Activated CD8-positive, alpha-beta memory T cell treated with anti-CD3 and anti-CD28 coated beads, Interleukin-2, amount 10 ng/mL, durations not matched to agents 7 days and 5 days (primary cell): ENCODE results near the gene C16orf74. TPM values are rescaled to one million over a fixed set of nuclear protein-coding genes. Genes with fewer than 3 reads are reported as not detected.

Experiments used
- ATAC-seq: fragments of 150-1000 bp; cut with Tn5 transposase; one replicate; pipeline ENCODE4 v1.10.0; 2021; ENCODE audit warnings: moderate library complexity
- CTCF ChIA-PET: fragments of 350-600 bp; sonication (Branson Sonifier 250); formaldehyde crosslinking; loops from one replicate; lab custom pipeline; 2021; ENCODE audit warnings: antibody characterized with exemption; lab: Charles Lee
- DNase-seq: peaks from one replicate; pipeline ENCODE4 v3.0.0-alpha.2; 2020
- H3K27ac Mint-ChIP-seq: one replicate; pipeline ENCODE4 v1.8.0; 2021; ENCODE audit warnings: mild to moderate bottlenecking, mixed read lengths
- H3K27me3 Mint-ChIP-seq: one replicate; pipeline ENCODE4 v1.8.0; 2021; ENCODE audit warnings: mixed read lengths
- H3K36me3 Mint-ChIP-seq: one replicate; pipeline ENCODE4 v1.8.0; 2021; ENCODE audit warnings: mild to moderate bottlenecking, mixed read lengths
- H3K4me1 Mint-ChIP-seq: one replicate; pipeline ENCODE4 v1.8.0; 2021; ENCODE audit warnings: mixed read lengths
- H3K4me3 Mint-ChIP-seq: one replicate; pipeline ENCODE4 v1.8.0; 2021; ENCODE audit warnings: mild to moderate bottlenecking, moderate library complexity, mixed read lengths
- H3K9me3 Mint-ChIP-seq: one replicate; pipeline ENCODE4 v1.8.0; 2022; ENCODE audit warnings: low read depth, mixed read lengths
- total RNA-seq, 2 experiments: library from RNA; stranded (reverse); gene quantifications; one replicate each; pipeline ENCODE4 v1.2.3, GENCODE V29; 2021

Gene C16orf74
- under 1 TPM; 0.23 to 0.41 TPM for total RNA-seq

DNA sequence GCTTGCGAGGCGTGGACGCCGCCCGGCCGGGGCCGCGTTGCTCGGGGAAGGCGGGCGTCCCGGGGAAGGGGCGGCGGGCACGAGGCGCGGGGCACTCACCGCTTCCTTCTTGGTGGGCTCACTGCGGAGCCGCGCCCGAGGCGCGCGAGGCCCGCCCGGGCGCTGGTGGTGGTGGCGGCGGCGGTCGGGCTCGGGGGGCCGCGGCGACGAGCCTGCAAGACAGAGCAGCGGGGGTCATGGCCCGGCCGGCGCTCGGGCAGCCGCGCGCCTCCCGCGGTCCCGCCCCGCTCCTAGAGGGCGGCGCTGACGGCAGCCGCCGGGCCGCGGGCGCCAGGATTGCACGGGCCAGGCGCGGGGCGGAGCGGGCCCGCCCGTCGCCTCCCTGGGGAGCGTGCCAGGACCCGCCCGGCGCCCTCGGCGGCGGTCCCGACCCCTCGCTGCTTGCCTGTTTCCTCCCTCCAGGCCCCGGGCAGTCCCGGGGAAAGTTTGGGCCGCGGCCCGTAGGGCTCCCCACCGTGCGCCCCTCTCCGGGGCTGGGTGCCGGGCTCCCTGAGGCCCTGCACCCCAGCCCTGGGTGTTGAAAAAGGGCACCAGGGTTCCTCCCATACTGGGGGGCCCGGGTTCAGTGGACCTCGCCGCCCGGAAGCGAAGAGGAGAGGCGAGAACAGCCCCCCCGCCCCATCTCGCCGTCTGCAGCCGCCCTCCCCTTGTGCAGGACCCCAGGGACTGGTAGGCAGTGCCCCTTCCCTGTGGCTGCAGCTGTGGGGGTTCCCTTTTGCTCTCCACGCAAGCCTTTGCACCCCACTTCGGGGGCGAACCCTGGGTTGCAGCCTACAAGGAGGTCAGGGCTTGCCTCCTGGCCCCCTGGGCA lies at the start of gene C16orf74:
C16orf74 (minus strand) TSS at position 270 of the 871 bp plus-strand sequence. CDS start 15,879 bp downstream, outside the sequence.
- H3K9me3 Mint-ChIP-seq: no peaks in the 10 kb centered on the region
- peak; percentile 84 for ATAC-seq
- peaks cover 20% of the 10 kb centered on the region for H3K4me1 Mint-ChIP-seq
- no peak within 1 kb of the TSS for H3K27ac Mint-ChIP-seq
- DNase-seq: no peak
- peak within 1 kb of the TSS; percentile 57 for H3K4me3 Mint-ChIP-seq
- peaks cover 53% of the 10 kb centered on the region for H3K27me3 Mint-ChIP-seq
- CTCF ChIA-PET: interaction anchor here (1.0 to 1.5 kb wide), 3 partner anchors 8 to 135 kb away, joined by 3 read pairs; no protein-coding TSS in a partner anchor
- H3K36me3 Mint-ChIP-seq: no peaks in the 10 kb centered on the region

DNA sequence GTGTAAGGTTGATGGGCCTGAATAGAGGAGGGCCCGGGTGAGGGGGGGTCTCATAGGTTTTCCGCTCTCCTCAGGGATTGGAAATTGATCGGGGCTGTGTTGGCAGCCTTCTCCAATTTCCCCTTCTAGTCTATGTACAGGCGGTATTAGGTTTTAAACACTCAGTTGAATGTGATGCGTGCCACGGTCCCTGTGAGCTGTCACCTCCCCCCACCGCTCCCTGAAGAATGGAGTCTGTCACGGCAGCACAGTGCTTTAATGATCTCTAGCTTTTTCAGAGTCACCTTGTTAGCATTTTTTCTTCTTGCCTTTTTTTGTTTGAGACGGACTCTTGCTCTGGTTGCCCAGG lies 49.4 kb upstream of the C16orf74 start:
- CTCF ChIA-PET: interaction anchor here (1.4 to 1.9 kb wide), 3 partner anchors 187 to 245 kb away, joined by 4 to 9 read pairs (median 6); no protein-coding TSS in a partner anchor
- Mint-ChIP-seq H3K27ac (peak overlapping the region; percentile 84), H3K4me1 (peaks cover 53% of the 10 kb centered on the region), H3K36me3 (peaks cover 43% of the 10 kb centered on the region), H3K9me3 (no peaks in the 10 kb centered on the region), H3K27me3 (no peaks in the 10 kb centered on the region), H3K4me3 (peak overlapping the region; percentile 86)
- no peak for DNase-seq
- ATAC-seq: no peak

DNA sequence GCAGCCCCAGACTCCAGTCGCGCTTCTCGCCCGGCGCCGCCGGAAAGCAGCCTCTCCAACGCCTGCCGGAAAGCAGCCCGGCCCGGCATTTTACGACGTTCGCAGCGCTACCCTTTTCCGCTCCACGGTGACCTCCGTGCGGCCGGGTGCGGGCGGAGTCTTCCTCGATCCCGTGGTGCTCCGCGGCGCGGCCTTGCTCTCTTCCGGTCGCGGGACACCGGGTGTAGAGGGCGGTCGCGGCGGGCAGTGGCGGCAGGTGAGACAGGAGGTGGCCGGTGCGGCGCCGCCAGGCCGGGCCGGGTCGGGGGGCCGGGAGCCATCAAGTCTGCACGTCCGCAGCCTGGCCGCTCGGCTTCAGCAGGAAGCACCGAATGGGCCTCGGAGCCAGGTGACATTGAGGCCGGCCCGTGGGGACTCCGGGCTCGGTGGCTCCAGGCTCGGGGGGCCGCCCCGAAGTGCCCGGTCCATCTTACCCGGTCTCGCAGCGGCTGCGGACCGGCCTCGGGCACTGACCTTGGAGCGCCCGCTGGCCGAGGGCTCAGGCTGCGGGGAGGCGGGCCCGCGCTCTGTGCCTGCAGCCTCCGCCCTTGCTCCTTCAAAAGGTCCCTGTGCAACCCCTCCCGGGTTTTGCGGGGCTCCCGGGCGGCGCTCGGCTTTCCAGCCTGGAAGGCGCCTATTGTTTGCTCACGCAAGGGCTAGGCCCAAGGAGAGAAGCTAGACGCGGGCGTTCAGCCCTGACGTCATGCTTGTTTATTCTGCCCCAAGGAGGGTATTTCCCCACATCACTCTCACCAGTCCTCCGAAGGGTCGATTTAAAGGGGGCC lies 48.8 kb upstream of the C16orf74 start, which contains the start of the genes COX4I1 and EMC8:
COX4I1 (plus strand) TSS at position 199 of the 824 bp plus-strand sequence. CDS start 1,511 bp downstream, outside the sequence.
EMC8 (minus strand) TSS at position 48 of the 824 bp plus-strand sequence. CDS start 249 bp downstream, outside the sequence.
- H3K9me3 Mint-ChIP-seq: no peaks in the 10 kb centered on the region
- peak within 1 kb of the TSS; percentile 86 for H3K4me3 Mint-ChIP-seq
- H3K36me3 Mint-ChIP-seq: peaks cover 40% of the 10 kb centered on the region
- H3K4me1 Mint-ChIP-seq: peaks cover 53% of the 10 kb centered on the region
- ATAC-seq: peak; percentile 92
- DNase-seq: peak; percentile 96
- peak within 1 kb of the TSS; percentile 86 for H3K27ac Mint-ChIP-seq
- H3K27me3 Mint-ChIP-seq: no peaks in the 10 kb centered on the region
- CTCF ChIA-PET: interaction anchor here (1.4 to 1.9 kb wide), 2 partner anchors 187 to 216 kb away, joined by 4 to 9 read pairs; no protein-coding TSS in a partner anchor

DNA sequence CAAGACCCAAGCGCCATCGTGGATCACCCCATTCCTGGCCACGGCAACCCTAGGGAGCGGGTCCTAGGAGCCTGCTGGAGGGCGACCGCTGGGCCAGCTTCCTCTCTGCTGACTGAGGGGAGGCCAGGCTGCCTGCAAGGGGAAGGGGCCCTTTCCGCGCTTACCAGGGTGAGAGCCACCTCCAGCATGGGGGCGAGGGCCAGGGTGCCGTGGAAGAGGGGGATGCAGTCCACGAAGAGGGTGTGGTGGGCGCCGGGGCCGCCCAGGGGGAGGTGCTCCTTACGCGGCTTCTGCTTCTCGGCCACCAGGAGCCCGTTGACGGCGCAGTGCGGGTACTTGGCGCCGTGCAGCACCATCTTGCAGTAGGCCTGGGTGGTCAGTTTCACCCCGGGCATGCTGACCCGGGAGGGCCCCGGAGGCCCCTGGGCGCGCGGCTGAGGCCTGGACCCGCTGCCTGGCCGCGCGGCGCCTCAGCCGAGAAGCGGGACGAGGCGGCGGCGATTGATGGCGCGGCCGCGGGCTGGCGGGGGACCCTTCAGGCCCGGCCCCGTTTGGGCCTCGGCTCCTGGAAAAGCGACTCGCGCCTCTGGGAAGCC lies 48.1 kb upstream of the C16orf74 start:
- H3K27ac Mint-ChIP-seq: peak overlapping the region; percentile 86
- peak overlapping the region; percentile 86 for H3K4me3 Mint-ChIP-seq
- ATAC-seq (peak; percentile 64), DNase-seq (peak; percentile 63)
- peaks cover 39% of the 10 kb centered on the region for H3K36me3 Mint-ChIP-seq
- no peaks in the 10 kb centered on the region for H3K27me3 Mint-ChIP-seq
- peaks cover 52% of the 10 kb centered on the region for H3K4me1 Mint-ChIP-seq
- CTCF ChIA-PET: interaction anchor here (0.7 to 1.8 kb wide), 2 partner anchors 20 to 23 kb away, joined by 3 to 6 read pairs; no protein-coding TSS in a partner anchor
- H3K9me3 Mint-ChIP-seq: no peaks in the 10 kb centered on the region

DNA sequence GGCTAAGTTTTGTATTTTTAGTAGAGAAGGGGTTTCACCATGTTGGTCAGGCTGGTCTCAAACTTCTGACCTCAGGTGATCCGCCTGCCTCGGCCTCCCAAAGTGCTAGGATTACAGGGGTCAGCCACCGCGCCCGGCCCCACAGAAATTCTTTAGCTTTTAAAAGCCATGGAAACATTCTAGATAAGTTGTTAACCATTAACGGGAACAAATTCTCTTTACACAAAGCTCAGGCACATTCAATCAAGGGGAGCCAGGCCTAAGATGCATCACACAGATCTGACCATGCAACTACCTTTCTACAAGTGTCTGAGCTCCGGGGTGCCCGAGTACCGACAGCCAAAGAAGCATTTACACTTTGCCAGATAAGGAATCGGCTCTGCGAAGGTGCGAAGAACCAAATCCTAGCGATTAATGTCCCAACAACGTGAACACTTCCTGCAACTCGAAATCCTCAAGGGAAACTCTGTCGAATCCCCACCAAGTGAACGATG lies 47.4 kb upstream of the C16orf74 start:
- peaks cover 49% of the 10 kb centered on the region for H3K4me1 Mint-ChIP-seq

DNA sequence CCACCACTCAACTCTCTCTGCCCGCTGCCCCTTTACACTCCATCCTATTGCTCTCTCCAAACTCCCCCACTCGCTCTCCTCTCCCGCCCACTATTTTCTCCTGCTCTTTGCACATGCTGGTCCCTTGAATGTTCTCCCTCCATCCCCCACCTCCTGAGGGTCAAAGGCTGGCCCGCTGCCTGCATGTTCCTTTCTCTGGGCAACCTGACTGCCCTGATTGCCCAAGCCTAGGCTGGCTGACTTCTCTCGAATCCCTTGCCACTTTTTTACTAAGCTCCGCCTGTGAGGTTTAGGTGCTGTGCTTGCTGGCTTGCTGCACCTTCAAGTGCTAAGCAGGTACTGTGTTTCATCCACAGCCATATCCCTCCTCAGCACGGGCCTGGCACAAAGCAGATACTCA lies 45.7 kb upstream of the C16orf74 start:
- Mint-ChIP-seq H3K4me3 (no peak overlapping the region), H3K27me3 (no peaks in the 10 kb centered on the region), H3K27ac (no peak overlapping the region), H3K9me3 (no peaks in the 10 kb centered on the region), H3K36me3 (peaks cover 35% of the 10 kb centered on the region), H3K4me1 (peaks cover 45% of the 10 kb centered on the region)
- no peak for DNase-seq
- CTCF ChIA-PET: interaction anchor here (1.3 to 1.5 kb wide), 2 partner anchors 25 to 682 kb away, joined by 3 to 5 read pairs; no protein-coding TSS in a partner anchor
- no peak for ATAC-seq

More for the DNA sequence above, 47.4 kb upstream of the C16orf74 start:
- DNase-seq (no peak), ATAC-seq (no peak)
- Mint-ChIP-seq H3K36me3 (peaks cover 34% of the 10 kb centered on the region), H3K27ac (peak overlapping the region; percentile 75), H3K9me3 (no peaks in the 10 kb centered on the region), H3K4me3 (peak overlapping the region; percentile 86), H3K27me3 (no peaks in the 10 kb centered on the region)
- CTCF ChIA-PET: interaction anchor here (0.7 to 1.8 kb wide), 3 partner anchors 21 to 23 kb away, joined by 3 to 6 read pairs (median 5); no protein-coding TSS in a partner anchor

DNA sequence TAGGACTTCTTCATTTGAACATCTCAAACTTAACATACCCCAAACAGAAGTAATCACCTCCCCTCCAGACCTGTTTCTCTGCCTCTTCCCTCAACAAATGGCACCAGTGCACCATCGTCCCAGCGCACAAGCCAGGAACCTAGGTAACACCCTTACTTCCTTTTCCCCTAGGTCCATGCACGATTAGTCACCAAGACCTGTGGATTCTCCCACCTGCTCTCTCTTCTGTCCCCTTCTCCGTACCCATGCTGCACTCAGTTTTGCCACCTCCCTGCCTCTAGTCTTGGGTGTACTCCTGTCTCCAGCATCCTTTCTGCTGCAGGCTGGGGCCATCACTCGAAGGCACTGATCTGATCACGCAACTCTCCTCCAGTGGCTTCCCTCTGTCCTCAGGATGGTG lies 45.3 kb upstream of the C16orf74 start:
- Mint-ChIP-seq H3K27me3 (no peaks in the 10 kb centered on the region), H3K9me3 (no peaks in the 10 kb centered on the region), H3K4me3 (no peak overlapping the region), H3K36me3 (peaks cover 36% of the 10 kb centered on the region), H3K4me1 (peaks cover 42% of the 10 kb centered on the region), H3K27ac (no peak overlapping the region)
- CTCF ChIA-PET: no interaction called here
- ATAC-seq (no peak), DNase-seq (no peak)

DNA sequence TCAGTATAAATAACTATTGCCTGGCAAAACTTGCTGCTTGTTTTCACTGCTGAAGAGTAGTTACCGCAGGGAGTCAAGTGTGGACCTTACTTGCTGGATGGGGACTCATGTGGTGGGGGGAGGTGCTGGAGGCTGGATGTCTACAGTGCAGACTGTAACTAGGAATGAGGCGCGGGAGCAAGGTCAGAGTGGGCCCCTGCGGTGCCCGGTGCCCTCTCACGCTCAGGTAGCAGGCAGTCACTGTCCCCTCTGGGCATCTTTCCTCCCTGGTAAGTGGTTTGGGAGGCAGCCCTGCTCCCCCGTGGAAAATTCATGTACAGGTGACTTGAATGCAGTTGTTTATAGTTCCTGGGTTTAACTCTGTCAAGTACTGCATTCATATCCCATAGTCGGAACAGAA lies 43.8 kb upstream of the C16orf74 start:
- Mint-ChIP-seq H3K36me3 (peaks cover 32% of the 10 kb centered on the region), H3K27ac (no peak overlapping the region), H3K9me3 (no peaks in the 10 kb centered on the region), H3K4me3 (no peak overlapping the region), H3K4me1 (peaks cover 35% of the 10 kb centered on the region), H3K27me3 (no peaks in the 10 kb centered on the region)
- ATAC-seq (no peak), DNase-seq (no peak)
- CTCF ChIA-PET: no interaction called here

DNA sequence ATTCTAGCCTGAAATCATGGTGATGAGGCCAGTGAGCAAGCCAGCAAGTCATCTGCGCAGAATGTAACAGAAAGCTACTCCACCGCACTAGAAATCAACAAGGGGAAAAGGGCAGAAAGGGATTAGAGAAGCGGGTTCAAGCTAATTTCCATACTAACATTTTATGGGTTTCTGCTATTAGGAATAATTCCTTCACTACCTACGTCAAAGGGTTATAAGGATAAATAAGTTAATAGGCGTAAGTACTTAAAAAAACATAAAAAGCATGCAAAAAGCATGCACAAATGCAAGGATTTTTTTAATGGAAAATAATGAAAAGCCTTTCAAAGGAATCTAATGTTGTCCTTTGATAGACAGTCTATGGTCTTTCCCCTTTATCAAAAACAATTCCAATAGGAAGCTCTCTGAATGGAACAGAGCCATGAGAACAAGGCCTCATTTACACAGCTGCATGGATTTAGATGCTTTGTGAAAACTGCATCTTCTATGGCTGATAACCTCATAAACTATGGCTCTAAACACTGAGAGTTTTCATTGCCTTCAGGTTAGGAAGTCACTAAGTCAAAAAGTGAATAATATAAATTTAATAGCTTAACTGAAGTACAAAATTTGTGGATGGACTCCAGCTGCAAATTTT lies 42.9 kb upstream of the C16orf74 start:
- CTCF ChIA-PET: interaction anchor here (1.2 kb wide), 1 partner anchor 37 kb away, joined by 3 read pairs; no protein-coding TSS in a partner anchor
- no peak overlapping the region for H3K27ac Mint-ChIP-seq
- H3K4me1 Mint-ChIP-seq: peaks cover 36% of the 10 kb centered on the region
- no peaks in the 10 kb centered on the region for H3K27me3 Mint-ChIP-seq
- H3K9me3 Mint-ChIP-seq: no peaks in the 10 kb centered on the region
- no peak overlapping the region for H3K4me3 Mint-ChIP-seq
- peaks cover 35% of the 10 kb centered on the region for H3K36me3 Mint-ChIP-seq
- DNase-seq: no peak
- no peak for ATAC-seq

DNA sequence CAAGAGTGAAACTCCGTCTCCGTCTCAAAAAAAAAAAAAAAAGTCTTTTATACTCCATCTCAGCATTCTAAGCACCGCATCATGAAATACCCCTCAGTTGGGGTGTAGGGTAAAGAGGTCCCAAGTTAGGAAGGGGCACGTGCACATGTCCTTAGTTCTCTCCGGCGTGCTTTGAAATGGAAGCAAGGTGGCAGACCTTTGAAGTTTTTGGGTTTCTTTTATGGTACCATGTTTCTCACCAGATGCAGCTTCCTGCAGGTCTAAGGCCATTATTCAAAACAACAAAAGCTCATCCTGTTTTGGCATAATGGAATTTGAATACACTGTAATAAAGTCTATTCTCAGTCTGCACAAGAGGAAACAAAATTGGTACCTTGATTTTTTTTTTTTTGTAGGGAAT lies 38.9 kb upstream of the C16orf74 start:
- Mint-ChIP-seq H3K36me3 (peaks cover 41% of the 10 kb centered on the region), H3K4me3 (no peak overlapping the region), H3K4me1 (peaks cover 12% of the 10 kb centered on the region), H3K9me3 (no peaks in the 10 kb centered on the region), H3K27me3 (no peaks in the 10 kb centered on the region), H3K27ac (no peak overlapping the region)
- no peak for DNase-seq
- CTCF ChIA-PET: interaction anchor here (1.3 kb wide), 1 partner anchor 30 kb away, joined by 3 read pairs; no protein-coding TSS in a partner anchor
- ATAC-seq: no peak

DNA sequence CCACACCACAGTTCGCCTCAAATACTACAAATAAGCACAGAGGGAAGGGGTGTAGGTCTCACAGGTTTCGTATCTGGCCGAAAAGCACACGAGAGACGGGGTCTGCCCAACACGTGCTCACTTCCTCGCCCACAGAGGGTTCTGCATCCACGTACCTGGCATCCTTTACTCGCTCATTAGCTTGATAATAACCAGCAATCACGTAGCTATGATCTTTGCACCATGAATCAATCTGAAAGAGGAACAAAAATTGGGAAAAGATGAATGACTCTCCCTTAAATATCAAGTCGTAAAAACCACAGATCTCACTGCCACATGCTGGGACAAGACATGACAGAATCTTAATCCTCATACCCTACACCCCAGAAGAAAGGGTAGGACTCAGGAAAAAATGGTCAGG lies 37.9 kb upstream of the C16orf74 start:
- CTCF ChIA-PET: interaction anchor here (0.9 to 1.3 kb wide), 2 partner anchors 29 to 130 kb away, joined by 3 read pairs; no protein-coding TSS in a partner anchor
- no peak overlapping the region for H3K27ac Mint-ChIP-seq
- H3K9me3 Mint-ChIP-seq: no peaks in the 10 kb centered on the region
- H3K4me1 Mint-ChIP-seq: peaks cover 12% of the 10 kb centered on the region
- no peak for ATAC-seq
- H3K4me3 Mint-ChIP-seq: no peak overlapping the region
- H3K36me3 Mint-ChIP-seq: peaks cover 40% of the 10 kb centered on the region
- no peaks in the 10 kb centered on the region for H3K27me3 Mint-ChIP-seq
- no peak for DNase-seq

DNA sequence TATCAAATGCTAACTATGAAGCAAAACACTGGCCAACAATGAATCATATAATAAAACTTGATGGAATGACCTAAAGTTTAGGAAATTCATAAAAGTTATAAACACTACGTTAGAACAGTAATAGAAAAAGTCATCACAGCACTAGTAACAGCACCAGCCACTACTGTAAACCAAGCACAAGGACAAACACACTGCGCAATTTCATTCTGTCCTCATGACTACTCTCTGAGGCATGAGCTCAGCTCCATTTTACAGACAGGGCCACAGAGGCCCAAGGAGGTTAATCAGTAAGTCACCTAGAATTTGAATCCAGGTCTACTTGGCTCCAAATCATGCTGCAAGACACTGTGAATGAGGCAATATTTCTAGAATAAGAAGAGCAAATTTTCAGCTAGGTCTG lies 35.0 kb upstream of the C16orf74 start:
- CTCF ChIA-PET: no interaction called here
- H3K27ac Mint-ChIP-seq: no peak overlapping the region
- peaks cover 21% of the 10 kb centered on the region for H3K36me3 Mint-ChIP-seq
- ATAC-seq: no peak
- no peaks in the 10 kb centered on the region for H3K27me3 Mint-ChIP-seq
- DNase-seq: no peak
- no peaks in the 10 kb centered on the region for H3K9me3 Mint-ChIP-seq
- no peak overlapping the region for H3K4me3 Mint-ChIP-seq
- peaks cover 4% of the 10 kb centered on the region for H3K4me1 Mint-ChIP-seq
